ENCODE measurements around the gene SHISA7.

DNA sequence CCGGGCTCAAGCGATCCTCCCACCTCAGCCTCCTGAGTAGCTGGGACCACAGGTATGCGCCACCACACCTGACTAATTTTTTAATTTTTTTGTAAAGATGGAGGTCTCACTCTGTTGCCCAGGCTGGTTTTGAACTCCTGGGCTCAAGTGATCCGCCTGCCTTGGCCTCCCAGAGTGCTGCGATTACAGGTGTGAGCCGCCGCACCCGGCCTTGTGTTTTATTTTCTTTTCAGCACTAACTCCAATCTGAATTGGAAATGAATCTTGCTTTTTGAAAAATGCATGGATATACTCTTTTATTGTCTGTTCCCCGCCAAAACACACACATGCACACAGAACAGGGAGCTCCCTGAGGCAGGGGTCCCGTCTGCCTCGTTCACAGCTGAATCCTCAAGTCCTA lies 19.6 kb upstream of the SHISA7 start:
- TF ChIP-seq, protein P1, sequence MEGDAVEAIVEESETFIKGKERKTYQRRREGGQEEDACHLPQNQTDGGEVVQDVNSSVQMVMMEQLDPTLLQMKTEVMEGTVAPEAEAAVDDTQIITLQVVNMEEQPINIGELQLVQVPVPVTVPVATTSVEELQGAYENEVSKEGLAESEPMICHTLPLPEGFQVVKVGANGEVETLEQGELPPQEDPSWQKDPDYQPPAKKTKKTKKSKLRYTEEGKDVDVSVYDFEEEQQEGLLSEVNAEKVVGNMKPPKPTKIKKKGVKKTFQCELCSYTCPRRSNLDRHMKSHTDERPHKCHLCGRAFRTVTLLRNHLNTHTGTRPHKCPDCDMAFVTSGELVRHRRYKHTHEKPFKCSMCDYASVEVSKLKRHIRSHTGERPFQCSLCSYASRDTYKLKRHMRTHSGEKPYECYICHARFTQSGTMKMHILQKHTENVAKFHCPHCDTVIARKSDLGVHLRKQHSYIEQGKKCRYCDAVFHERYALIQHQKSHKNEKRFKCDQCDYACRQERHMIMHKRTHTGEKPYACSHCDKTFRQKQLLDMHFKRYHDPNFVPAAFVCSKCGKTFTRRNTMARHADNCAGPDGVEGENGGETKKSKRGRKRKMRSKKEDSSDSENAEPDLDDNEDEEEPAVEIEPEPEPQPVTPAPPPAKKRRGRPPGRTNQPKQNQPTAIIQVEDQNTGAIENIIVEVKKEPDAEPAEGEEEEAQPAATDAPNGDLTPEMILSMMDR (IDR thresholded peaks at IDR 0.05 in 4 of 5, conservative IDR thresholded peaks at IDR 0.05 in 1 of 5): no peak
- no peak for TF ChIP-seq POLR2A (IDR thresholded peaks at IDR 0.05)
